A549 (cell line): ENCODE data around the gene MED12L. TPM values are rescaled to one million over a fixed set of nuclear protein-coding genes. Genes with fewer than 3 reads are reported as not detected.
A peak's percentile ranks its signal among the peaks of the same experiment; 100 is the strongest.

Source experiments
- ATAC-seq, 2 experiments: fragments of 200-7000 bp in 1 of 2; fragments of >200 bp in 1 of 2; cut with Nextera tagmentation in 1 of 2; cut with Tn5 transposase in 1 of 2; 3 replicates each; pipeline versions ENCODE4 v1.8.0 to v1.9.1; 2018 to 2020; ENCODE audit warnings: mild to moderate bottlenecking in 1 of 2, moderate library complexity in 1 of 2
- CTCF ChIA-PET: fragments of 300-600 bp; sonication (Branson Sonifier 250); formaldehyde crosslinking; extraction: SDS; loops from one replicate; lab custom pipeline; 2021; ENCODE audit warnings: antibody characterized with exemption, inconsistent platforms; lab: Yijun Ruan, JAX
- POLR2A ChIA-PET: fragments of 350-600 bp; formaldehyde crosslinking; extraction: SDS; loops from one replicate; lab custom pipeline; 2021; ENCODE audit warnings: antibody characterized with exemption, inconsistent platforms; lab: Yijun Ruan, JAX
- DNase-seq, 2 experiments: peaks; one replicate each; pipeline versions ENCODE4 v3.0.0 to v3.0.0-alpha.2; 2011 to 2016; ENCODE audit warnings: low read depth in 1 of 2, low spot score in 1 of 2
- FAIRE-seq: peaks from 2 replicates; lab custom pipeline; 2011; peaks lifted over from hg19 to GRCh38; lab: Jason Lieb, UNC
- H3K27ac ChIP-seq, 2 experiments: fragments of >200 bp; sonication (Bioruptor Twin); formaldehyde crosslinking; 3 replicates each; pipeline ENCODE4 v1.5.1; 2016 to 2017
- H3K4me1 ChIP-seq: fragments of >200 bp; sonication (Bioruptor Twin); formaldehyde crosslinking; 3 replicates; pipeline ENCODE4 v1.6.1; 2016
- H3K4me2 ChIP-seq: fragments of >200 bp; sonication (Bioruptor Twin); formaldehyde crosslinking; 3 replicates; pipeline ENCODE4 v1.6.1; 2016
- H3K4me3 ChIP-seq: fragments of >200 bp; sonication (Bioruptor Twin); formaldehyde crosslinking; 3 replicates; pipeline ENCODE4 v1.5.1; 2016
- H3K9me3 ChIP-seq: fragments of >200 bp; sonication (Bioruptor Twin); formaldehyde crosslinking; 3 replicates; pipeline ENCODE4 v1.6.1; 2016
- CBX2 ChIP-seq: fragments of 200-600 bp; sonication (generic); IDR thresholded peaks from 2 replicates; pipeline ENCODE4 v1.6.1; 2016; ENCODE audit warnings: low read depth, mild to moderate bottlenecking, borderline replicate concordance
- CHD4 ChIP-seq: fragments of 200-600 bp; sonication (generic); IDR thresholded peaks from 2 replicates; pipeline ENCODE4 v1.6.1; 2016; ENCODE audit warnings: antibody characterized with exemption, mild to moderate bottlenecking, borderline replicate concordance
- EHF ChIP-seq: fragments of 250-450 bp; sonication (Bioruptor Pico); IDR thresholded peaks from 2 replicates; pipeline ENCODE4 v1.5.0; 2020; ENCODE audit warnings: mild to moderate bottlenecking
- EP300 ChIP-seq, 2 experiments: fragments of >200 bp; sonication (Bioruptor Twin); formaldehyde crosslinking; IDR thresholded peaks; 2 replicates in 1 of 2; 3 replicates in 1 of 2; pipeline ENCODE4 v1.6.1; 2016 to 2017
- ESRRA ChIP-seq: fragments of 150-350 bp; IDR thresholded peaks from 2 replicates; pipeline ENCODE4 v1.6.1; 2014; ENCODE audit warnings: mild to moderate bottlenecking, low read length, borderline replicate concordance
- FOSL2 ChIP-seq, 2 experiments: fragments of 450-650 bp in 1 of 2; fragments of >200 bp in 1 of 2; sonication (Bioruptor Twin) in 1 of 2; formaldehyde crosslinking; IDR thresholded peaks; 2 replicates each; pipeline versions ENCODE4 v1.5.0 to v1.6.1; 2016 to 2020; ENCODE audit warnings: mild to moderate bottlenecking in 1 of 2, moderate library complexity in 1 of 2
- FOXS1 ChIP-seq: fragments of 250-450 bp; sonication (Bioruptor Pico); IDR thresholded peaks from 2 replicates; pipeline ENCODE4 v1.5.0; 2020; ENCODE audit warnings: mild to moderate bottlenecking, moderate library complexity
- GATA3 ChIP-seq: IDR thresholded peaks from 2 replicates; pipeline ENCODE4 v1.6.1; 2012; ENCODE audit warnings: borderline replicate concordance
- HDAC2 ChIP-seq: fragments of 200-600 bp; sonication (generic); IDR thresholded peaks from 2 replicates; pipeline ENCODE4 v1.6.1; 2016
- HEYL ChIP-seq: fragments of 250-450 bp; sonication (Bioruptor Pico); IDR thresholded peaks from 2 replicates; pipeline ENCODE4 v1.8.0; 2021; ENCODE audit warnings: mild to moderate bottlenecking, moderate library complexity
- HOXB13 ChIP-seq: fragments of 250-450 bp; sonication (Bioruptor Pico); IDR thresholded peaks from 2 replicates; pipeline ENCODE4 v1.5.0; 2020; ENCODE audit warnings: low read depth, mild to moderate bottlenecking, moderate library complexity
- HOXB5 ChIP-seq: fragments of 250-450 bp; sonication (Bioruptor Pico); IDR thresholded peaks from 2 replicates; pipeline ENCODE4 v1.5.0; 2020; ENCODE audit warnings: mild to moderate bottlenecking, moderate library complexity
- KDM1A ChIP-seq: fragments of 200-600 bp; sonication (generic); IDR thresholded peaks from 2 replicates; pipeline ENCODE4 v1.6.1; 2016; ENCODE audit warnings: low read depth, mild to moderate bottlenecking
- KDM5A ChIP-seq: fragments of 200-600 bp; sonication (generic); IDR thresholded peaks from 2 replicates; pipeline ENCODE4 v1.6.1; 2016; ENCODE audit warnings: antibody characterized with exemption, mild to moderate bottlenecking
- MYC ChIP-seq: IDR thresholded peaks from 2 replicates; pipeline ENCODE4 v1.6.1; 2012; ENCODE audit warnings: mild to moderate bottlenecking, inconsistent platforms, low read length, improper control_type of control experiment, borderline replicate concordance
- NFE2L2 ChIP-seq: fragments of 150-350 bp; conservative IDR thresholded peaks from 2 replicates; pipeline ENCODE4 v1.6.1; 2014; ENCODE audit warnings: low read length
- NPAS2 ChIP-seq: fragments of 250-450 bp; sonication (Bioruptor Pico); IDR thresholded peaks from 2 replicates; pipeline ENCODE4 v1.8.0; 2022; ENCODE audit warnings: mild to moderate bottlenecking, moderate library complexity, borderline replicate concordance
- PHF8 ChIP-seq: fragments of 200-600 bp; sonication (generic); IDR thresholded peaks from 2 replicates; pipeline ENCODE4 v1.6.1; 2016; ENCODE audit warnings: low read depth, mild to moderate bottlenecking, antibody characterized with exemption, moderate library complexity, borderline replicate concordance
- POLR2A ChIP-seq: IDR thresholded peaks from 2 replicates; pipeline ENCODE4 v1.6.1; 2012; ENCODE audit warnings: mild to moderate bottlenecking, low read length
- POLR2AphosphoS2 ChIP-seq: conservative IDR thresholded peaks from 2 replicates; pipeline ENCODE4 v1.6.1; 2012; ENCODE audit warnings: low read length, improper control_type of control experiment, inconsistent platforms
- RAD21 ChIP-seq, 2 experiments: fragments of >200 bp in 1 of 2; sonication (Bioruptor Twin) in 1 of 2; formaldehyde crosslinking in 1 of 2; IDR thresholded peaks in 1 of 2; conservative IDR thresholded peaks in 1 of 2; 2 replicates in 1 of 2; 3 replicates in 1 of 2; pipeline ENCODE4 v1.6.1; 2012 to 2018; ENCODE audit warnings: inconsistent platforms in 1 of 2
- RFX5 ChIP-seq: fragments of 450-650 bp; IDR thresholded peaks from 2 replicates; pipeline ENCODE4 v1.7.1; 2014; ENCODE audit warnings: antibody characterized with exemption, mild to moderate bottlenecking, moderate library complexity
- RNF2 ChIP-seq: fragments of 200-600 bp; sonication (generic); IDR thresholded peaks from 2 replicates; pipeline ENCODE4 v1.6.1; 2016; ENCODE audit warnings: low read depth, mild to moderate bottlenecking, antibody characterized with exemption, moderate library complexity, borderline replicate concordance
- SMC3 ChIP-seq: fragments of >200 bp; sonication (Bioruptor Twin); formaldehyde crosslinking; IDR thresholded peaks from 3 replicates; pipeline ENCODE4 v1.6.1; 2018; ENCODE audit warnings: inconsistent platforms
- TFCP2L1 ChIP-seq: fragments of 250-450 bp; sonication (Bioruptor Pico); IDR thresholded peaks from 2 replicates; pipeline ENCODE4 v1.5.0; 2021; ENCODE audit warnings: mild to moderate bottlenecking
- TP53 ChIP-seq: fragments of 250-450 bp; sonication (Bioruptor Pico); IDR thresholded peaks from 2 replicates; pipeline ENCODE4 v1.5.0; 2021; ENCODE audit warnings: mild to moderate bottlenecking, moderate library complexity
- ZC3H11A ChIP-seq: fragments of 450-650 bp; IDR thresholded peaks from 2 replicates; pipeline ENCODE4 v1.6.1; 2014; ENCODE audit warnings: antibody characterized with exemption, mild to moderate bottlenecking
- ZFP36 ChIP-seq: fragments of 450-650 bp; IDR thresholded peaks from 2 replicates; pipeline ENCODE4 v1.6.1; 2014; ENCODE audit warnings: borderline replicate concordance; ENCODE audit not compliant: partially characterized antibody
- WGBS: methylation state at CpG from one replicate; pipeline ENCODE4 v1.1.6; 2017; ENCODE audit errors: missing lambda C conversion rate; 5-methylcytosine and 5-hydroxymethylcytosine counted together
- polyA plus RNA-seq, 4 experiments: library from polyadenylated mRNA; depleted of rRNA in 3 of 4; stranded (reverse); fragments of >200 nt; fragmentation: RNase III in 1 of 4; extraction: RNeasy Plus Mini Kit Qiagen cat#74134 plus additional on column Dnase treatment in 1 of 4; gene quantifications; 2 replicates in 3 of 4; 3 replicates in 1 of 4; pipeline ENCODE4 v1.2.3, GENCODE V29; 2011 to 2017
- TF ChIP-seq, protein P1 (sequence below): fragments of >200 bp; sonication (Bioruptor Twin); formaldehyde crosslinking; IDR thresholded peaks from 2 replicates; pipeline ENCODE4 v1.6.1; 2016
- TF ChIP-seq, protein P2 (sequence below): fragments of 250-450 bp; sonication (Bioruptor Pico); IDR thresholded peaks from 2 replicates; pipeline ENCODE4 v1.5.0; 2020; ENCODE audit warnings: low read depth, mild to moderate bottlenecking, moderate library complexity
- TF ChIP-seq, protein P3 (sequence below): IDR thresholded peaks from 2 replicates; pipeline ENCODE4 v1.6.1; 2012
- TF ChIP-seq, protein P4 (sequence below): fragments of >200 bp; sonication (Bioruptor Twin); formaldehyde crosslinking; IDR thresholded peaks from 3 replicates; pipeline ENCODE4 v1.5.1; 2016
- TF ChIP-seq, protein P5 (sequence below): IDR thresholded peaks from 2 replicates; pipeline ENCODE4 v1.6.1; 2012; ENCODE audit warnings: low read depth, borderline replicate concordance
- TF ChIP-seq, protein P6 (sequence below): fragments of >200 bp; sonication (Bioruptor Twin); formaldehyde crosslinking; IDR thresholded peaks from 3 replicates; pipeline ENCODE4 v1.6.1; 2016

MED12L gene
- polyA plus RNA-seq, 2 of the 4 experiments (the other 2 are of a cell fraction), result 0.32 to 0.63 TPM

DNA sequence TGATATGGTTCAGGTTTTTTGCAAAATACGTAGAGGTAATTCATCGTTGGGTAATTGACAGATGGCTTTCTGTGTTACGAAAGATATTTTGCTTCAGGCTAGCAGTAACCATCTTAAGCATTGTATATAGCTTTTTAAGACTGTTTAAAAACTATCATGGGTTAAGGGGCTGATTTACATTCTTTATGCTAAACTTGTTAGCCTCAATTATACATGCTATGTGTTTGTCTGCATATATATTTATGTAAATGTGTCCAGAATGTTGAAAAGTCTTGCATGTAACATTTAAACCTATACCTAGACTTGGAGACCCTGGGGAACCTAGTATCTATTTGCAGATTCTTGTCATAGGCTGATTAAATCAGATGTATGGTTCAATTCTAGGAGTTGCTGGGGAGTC, 204.0 kb downstream of the MED12L start:
- no peak for FAIRE-seq
- DNase-seq, result no peak
- no peak overlapping the region for H3K27ac ChIP-seq
- TF ChIP-seq POLR2AphosphoS2 (no peak), HOXB5 (CRISPR knock-in tag) (no peak), TFCP2L1 (CRISPR knock-in tag) (no peak), NFE2L2 (no peak), KDM1A (no peak), CBX2 (no peak), ESRRA (no peak), CHD4 (no peak), MYC (no peak), POLR2A (no peak), NPAS2 (no peak), ZC3H11A (no peak), HEYL (CRISPR knock-in tag) (no peak), KDM5A (no peak), FOSL2 (IDR thresholded peaks at IDR 0.05) (no peak), FOSL2 (CRISPR knock-in tag; IDR thresholded peaks at IDR 0.05) (no peak), ZFP36 (no peak)
- TF ChIP-seq, protein P1, sequence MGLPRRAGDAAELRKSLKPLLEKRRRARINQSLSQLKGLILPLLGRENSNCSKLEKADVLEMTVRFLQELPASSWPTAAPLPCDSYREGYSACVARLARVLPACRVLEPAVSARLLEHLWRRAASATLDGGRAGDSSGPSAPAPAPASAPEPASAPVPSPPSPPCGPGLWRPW, result no peak
- TF ChIP-seq, protein P2, sequence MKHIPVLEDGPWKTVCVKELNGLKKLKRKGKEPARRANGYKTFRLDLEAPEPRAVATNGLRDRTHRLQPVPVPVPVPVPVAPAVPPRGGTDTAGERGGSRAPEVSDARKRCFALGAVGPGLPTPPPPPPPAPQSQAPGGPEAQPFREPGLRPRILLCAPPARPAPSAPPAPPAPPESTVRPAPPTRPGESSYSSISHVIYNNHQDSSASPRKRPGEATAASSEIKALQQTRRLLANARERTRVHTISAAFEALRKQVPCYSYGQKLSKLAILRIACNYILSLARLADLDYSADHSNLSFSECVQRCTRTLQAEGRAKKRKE, result no peak
- TF ChIP-seq, protein P3, sequence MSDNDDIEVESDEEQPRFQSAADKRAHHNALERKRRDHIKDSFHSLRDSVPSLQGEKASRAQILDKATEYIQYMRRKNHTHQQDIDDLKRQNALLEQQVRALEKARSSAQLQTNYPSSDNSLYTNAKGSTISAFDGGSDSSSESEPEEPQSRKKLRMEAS, result no peak
- no peaks in the 10 kb centered on the region for H3K9me3 ChIP-seq
- H3K4me2 ChIP-seq, result no peak overlapping the region
- WGBS, result 85% methylated on average over 3 of the region's 3 CpGs
- H3K4me1 ChIP-seq, result no peaks in the 10 kb centered on the region; the same call in 2 of the 3 replicates
- POLR2A ChIA-PET, result no interaction called here
- CTCF ChIA-PET, result interaction anchor here (0.6 to 6.2 kb wide), 11 partner anchors 9 to 868 kb away, joined by 3 to 67 read pairs (median 4); partner anchors contain the start of gene P2RY13
- no peak overlapping the region for H3K4me3 ChIP-seq
- ATAC-seq, result no peak

DNA sequence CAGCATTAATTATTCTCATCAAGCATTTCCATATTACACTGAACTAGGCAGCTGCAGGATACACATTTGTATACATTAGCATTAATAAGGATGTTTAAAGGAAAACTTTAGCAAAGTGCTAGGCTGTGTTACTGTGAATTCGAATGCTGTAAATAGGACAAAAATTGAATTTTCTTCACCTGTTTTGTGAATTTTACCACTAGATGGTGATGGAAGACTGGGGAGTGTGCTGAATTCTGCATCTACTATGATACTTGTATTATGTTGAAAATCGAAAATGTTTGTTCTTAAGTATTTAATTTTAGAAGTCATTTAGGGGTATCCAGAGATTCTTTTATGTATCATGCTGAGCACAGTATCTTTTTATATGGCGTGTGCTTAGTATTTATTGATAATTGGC, 205.2 kb downstream of the MED12L start:
- no peaks in the 10 kb centered on the region for H3K4me1 ChIP-seq
- DNase-seq (peak in 1 of 2 experiments; percentile 48), ATAC-seq (peak; percentile 47 to 54; a peak in 1 of 6 replicates), FAIRE-seq (peak; percentile 78)
- TF ChIP-seq FOXS1 (CRISPR knock-in tag) (no peak), RNF2 (no peak), SMC3 (peak; percentile 90), EHF (CRISPR knock-in tag) (no peak), POLR2A (no peak), RAD21 (conservative IDR thresholded peaks at IDR 0.05 in 1 of 2, IDR thresholded peaks at IDR 0.05 in 1 of 2) (peak; percentile 92 to 94), RFX5 (no peak), TP53 (CRISPR knock-in tag) (no peak), HOXB13 (CRISPR knock-in tag) (no peak), MYC (no peak), EP300 (IDR thresholded peaks at IDR 0.05) (no peak), CHD4 (no peak), HDAC2 (no peak), ESRRA (no peak), GATA3 (no peak), HOXB5 (CRISPR knock-in tag) (no peak), TFCP2L1 (CRISPR knock-in tag) (no peak), PHF8 (no peak)
- TF ChIP-seq, protein P4, sequence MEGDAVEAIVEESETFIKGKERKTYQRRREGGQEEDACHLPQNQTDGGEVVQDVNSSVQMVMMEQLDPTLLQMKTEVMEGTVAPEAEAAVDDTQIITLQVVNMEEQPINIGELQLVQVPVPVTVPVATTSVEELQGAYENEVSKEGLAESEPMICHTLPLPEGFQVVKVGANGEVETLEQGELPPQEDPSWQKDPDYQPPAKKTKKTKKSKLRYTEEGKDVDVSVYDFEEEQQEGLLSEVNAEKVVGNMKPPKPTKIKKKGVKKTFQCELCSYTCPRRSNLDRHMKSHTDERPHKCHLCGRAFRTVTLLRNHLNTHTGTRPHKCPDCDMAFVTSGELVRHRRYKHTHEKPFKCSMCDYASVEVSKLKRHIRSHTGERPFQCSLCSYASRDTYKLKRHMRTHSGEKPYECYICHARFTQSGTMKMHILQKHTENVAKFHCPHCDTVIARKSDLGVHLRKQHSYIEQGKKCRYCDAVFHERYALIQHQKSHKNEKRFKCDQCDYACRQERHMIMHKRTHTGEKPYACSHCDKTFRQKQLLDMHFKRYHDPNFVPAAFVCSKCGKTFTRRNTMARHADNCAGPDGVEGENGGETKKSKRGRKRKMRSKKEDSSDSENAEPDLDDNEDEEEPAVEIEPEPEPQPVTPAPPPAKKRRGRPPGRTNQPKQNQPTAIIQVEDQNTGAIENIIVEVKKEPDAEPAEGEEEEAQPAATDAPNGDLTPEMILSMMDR, result peak; percentile 89
- TF ChIP-seq, protein P1, result no peak
- TF ChIP-seq, protein P5, sequence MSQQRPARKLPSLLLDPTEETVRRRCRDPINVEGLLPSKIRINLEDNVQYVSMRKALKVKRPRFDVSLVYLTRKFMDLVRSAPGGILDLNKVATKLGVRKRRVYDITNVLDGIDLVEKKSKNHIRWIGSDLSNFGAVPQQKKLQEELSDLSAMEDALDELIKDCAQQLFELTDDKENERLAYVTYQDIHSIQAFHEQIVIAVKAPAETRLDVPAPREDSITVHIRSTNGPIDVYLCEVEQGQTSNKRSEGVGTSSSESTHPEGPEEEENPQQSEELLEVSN, result no peak
- TF ChIP-seq, protein P6, sequence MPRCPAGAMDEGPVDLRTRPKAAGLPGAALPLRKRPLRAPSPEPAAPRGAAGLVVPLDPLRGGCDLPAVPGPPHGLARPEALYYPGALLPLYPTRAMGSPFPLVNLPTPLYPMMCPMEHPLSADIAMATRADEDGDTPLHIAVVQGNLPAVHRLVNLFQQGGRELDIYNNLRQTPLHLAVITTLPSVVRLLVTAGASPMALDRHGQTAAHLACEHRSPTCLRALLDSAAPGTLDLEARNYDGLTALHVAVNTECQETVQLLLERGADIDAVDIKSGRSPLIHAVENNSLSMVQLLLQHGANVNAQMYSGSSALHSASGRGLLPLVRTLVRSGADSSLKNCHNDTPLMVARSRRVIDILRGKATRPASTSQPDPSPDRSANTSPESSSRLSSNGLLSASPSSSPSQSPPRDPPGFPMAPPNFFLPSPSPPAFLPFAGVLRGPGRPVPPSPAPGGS, result no peak
- no peak overlapping the region for H3K4me2 ChIP-seq
- POLR2A ChIA-PET, result no interaction called here
- no peaks in the 10 kb centered on the region for H3K9me3 ChIP-seq
- CTCF ChIA-PET, result interaction anchor here (0.7 to 3.5 kb wide), 10 partner anchors 10 to 1306 kb away, joined by 3 to 18 read pairs (median 6); no protein-coding TSS in a partner anchor
- 7% methylated on average over 3 of the region's 3 CpGs for WGBS
- H3K4me3 ChIP-seq, result no peak overlapping the region
- H3K27ac ChIP-seq, result no peak overlapping the region
